Spleen (tissue), 7 donors: ENCODE measurements around the gene CAMTA1.

Experiments used
- POLR2AphosphoS5 ChIP-seq, 3 donors: sonication (generic); formaldehyde crosslinking; IDR thresholded peaks; one replicate each; pipeline ENCODE4 v1.5.1; 2017; ENCODE audit warnings: antibody characterized with exemption in 3 of 3
- TF ChIP-seq, protein P1 (sequence below), 11 experiments: fragments of 200-600 bp in 7 of 11; fragments of 450-650 bp in 4 of 11; sonication (generic) in 4 of 11; IDR thresholded peaks in 8 of 11; conservative IDR thresholded peaks in 3 of 11; 1 replicate in 7 of 11; 2 replicates in 4 of 11; pipeline versions ENCODE4 v1.4.0 to v1.8.0; 2016 to 2021; ENCODE audit warnings: antibody characterized with exemption in 11 of 11, inconsistent platforms in 4 of 11, mild to moderate bottlenecking in 1 of 11
- donor health status: DM: no; HTN: no; CAD: no; lungs with moderate emphysema.
- donor health status: DM: no; HTN: no; CAD: no.
- donor health status: DM: no; HTN: no; CAD: no.

- TF ChIP-seq, protein P1, sequence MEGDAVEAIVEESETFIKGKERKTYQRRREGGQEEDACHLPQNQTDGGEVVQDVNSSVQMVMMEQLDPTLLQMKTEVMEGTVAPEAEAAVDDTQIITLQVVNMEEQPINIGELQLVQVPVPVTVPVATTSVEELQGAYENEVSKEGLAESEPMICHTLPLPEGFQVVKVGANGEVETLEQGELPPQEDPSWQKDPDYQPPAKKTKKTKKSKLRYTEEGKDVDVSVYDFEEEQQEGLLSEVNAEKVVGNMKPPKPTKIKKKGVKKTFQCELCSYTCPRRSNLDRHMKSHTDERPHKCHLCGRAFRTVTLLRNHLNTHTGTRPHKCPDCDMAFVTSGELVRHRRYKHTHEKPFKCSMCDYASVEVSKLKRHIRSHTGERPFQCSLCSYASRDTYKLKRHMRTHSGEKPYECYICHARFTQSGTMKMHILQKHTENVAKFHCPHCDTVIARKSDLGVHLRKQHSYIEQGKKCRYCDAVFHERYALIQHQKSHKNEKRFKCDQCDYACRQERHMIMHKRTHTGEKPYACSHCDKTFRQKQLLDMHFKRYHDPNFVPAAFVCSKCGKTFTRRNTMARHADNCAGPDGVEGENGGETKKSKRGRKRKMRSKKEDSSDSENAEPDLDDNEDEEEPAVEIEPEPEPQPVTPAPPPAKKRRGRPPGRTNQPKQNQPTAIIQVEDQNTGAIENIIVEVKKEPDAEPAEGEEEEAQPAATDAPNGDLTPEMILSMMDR (IDR thresholded peaks at IDR 0.05 in 8 of 11, conservative IDR thresholded peaks at IDR 0.05 in 3 of 11) = no peak
- peak in 2 of 3 donors; percentile 67 to 73 for TF ChIP-seq POLR2AphosphoS5 (IDR thresholded peaks at IDR 0.05)
These were observed 603.4 kb downstream of the CAMTA1 start for GRCh38 chr1:7388488-7389185.
